Measurements from ENCODE around the gene MAST4. TPM values are rescaled to one million over a fixed set of nuclear protein-coding genes. Genes with fewer than 3 reads are reported as not detected.

The MAST4 gene
- total RNA-seq, 1 donor from 2014 or later: 10.5 TPM

DNA sequence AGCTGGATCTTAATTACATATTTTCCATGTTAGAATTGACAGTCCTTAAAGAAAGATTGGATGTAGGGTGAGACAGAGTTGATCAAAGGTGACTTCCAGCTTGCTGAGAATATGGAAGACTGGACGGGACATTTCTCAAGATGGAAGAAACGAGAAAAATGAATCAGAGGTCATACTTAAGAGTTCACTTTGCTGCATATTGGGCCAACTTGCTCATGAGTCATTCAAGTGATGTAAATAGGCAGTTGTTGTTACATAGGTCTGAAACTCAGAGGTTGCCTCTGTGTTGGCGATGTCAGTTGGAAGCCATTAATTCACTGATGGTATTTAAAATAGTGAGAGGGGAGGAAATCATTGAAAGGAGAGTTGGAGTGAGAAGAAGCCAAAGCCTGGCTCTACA, 467.6 kb downstream of the MAST4 start:
- no peaks in the 10 kb centered on the region for H3K27me3 Mint-ChIP-seq (ENCODE audit: unreplicated experiment)
- H3K36me3 Mint-ChIP-seq (ENCODE audit: unreplicated experiment): peaks cover 2% of the 10 kb centered on the region
- H3K27ac Mint-ChIP-seq (ENCODE audit: unreplicated experiment): no peak overlapping the region
- DNase-seq (ENCODE audit: extremely low spot score, unreplicated experiment): no peak
- TF ChIP-seq, protein P1, sequence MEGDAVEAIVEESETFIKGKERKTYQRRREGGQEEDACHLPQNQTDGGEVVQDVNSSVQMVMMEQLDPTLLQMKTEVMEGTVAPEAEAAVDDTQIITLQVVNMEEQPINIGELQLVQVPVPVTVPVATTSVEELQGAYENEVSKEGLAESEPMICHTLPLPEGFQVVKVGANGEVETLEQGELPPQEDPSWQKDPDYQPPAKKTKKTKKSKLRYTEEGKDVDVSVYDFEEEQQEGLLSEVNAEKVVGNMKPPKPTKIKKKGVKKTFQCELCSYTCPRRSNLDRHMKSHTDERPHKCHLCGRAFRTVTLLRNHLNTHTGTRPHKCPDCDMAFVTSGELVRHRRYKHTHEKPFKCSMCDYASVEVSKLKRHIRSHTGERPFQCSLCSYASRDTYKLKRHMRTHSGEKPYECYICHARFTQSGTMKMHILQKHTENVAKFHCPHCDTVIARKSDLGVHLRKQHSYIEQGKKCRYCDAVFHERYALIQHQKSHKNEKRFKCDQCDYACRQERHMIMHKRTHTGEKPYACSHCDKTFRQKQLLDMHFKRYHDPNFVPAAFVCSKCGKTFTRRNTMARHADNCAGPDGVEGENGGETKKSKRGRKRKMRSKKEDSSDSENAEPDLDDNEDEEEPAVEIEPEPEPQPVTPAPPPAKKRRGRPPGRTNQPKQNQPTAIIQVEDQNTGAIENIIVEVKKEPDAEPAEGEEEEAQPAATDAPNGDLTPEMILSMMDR (IDR thresholded peaks at IDR 0.05): no peak
- no peak overlapping the region for H3K4me3 Mint-ChIP-seq (ENCODE audit: unreplicated experiment)
- peaks cover 35% of the 10 kb centered on the region for H3K4me1 Mint-ChIP-seq (ENCODE audit: unreplicated experiment)
- no peaks in the 10 kb centered on the region for H3K9me3 Mint-ChIP-seq (ENCODE audit: unreplicated experiment)

DNA sequence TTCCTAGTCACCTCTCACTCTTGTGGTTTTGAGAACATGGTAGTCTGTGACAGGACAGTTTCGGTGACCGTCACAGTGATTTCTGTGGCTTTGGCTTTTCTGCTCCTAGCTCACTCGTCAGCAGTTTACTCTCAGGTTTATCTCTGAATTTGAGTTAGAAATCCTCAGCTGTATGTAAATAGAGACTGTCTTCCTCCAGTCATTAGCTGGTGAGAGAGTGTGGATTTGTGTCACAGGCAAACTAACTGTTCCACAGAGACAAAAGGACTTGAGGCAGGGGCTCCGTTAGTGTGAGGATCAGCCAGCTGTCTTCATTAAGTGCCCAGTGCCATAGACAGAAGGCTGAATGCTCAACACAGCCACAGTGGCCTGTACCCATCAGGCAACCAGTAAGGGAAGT, 469.0 kb downstream of the MAST4 start:
- Mint-ChIP-seq H3K27ac (ENCODE audit: unreplicated experiment) (no peak overlapping the region), H3K4me1 (ENCODE audit: unreplicated experiment) (peaks cover 20% of the 10 kb centered on the region), H3K27me3 (ENCODE audit: unreplicated experiment) (no peaks in the 10 kb centered on the region), H3K9me3 (ENCODE audit: unreplicated experiment) (no peaks in the 10 kb centered on the region), H3K36me3 (ENCODE audit: unreplicated experiment) (peaks cover 2% of the 10 kb centered on the region), H3K4me3 (ENCODE audit: unreplicated experiment) (no peak overlapping the region)
- TF ChIP-seq, protein P1 (IDR thresholded peaks at IDR 0.05): no peak
- DNase-seq (ENCODE audit: extremely low spot score, unreplicated experiment): no peak

DNA sequence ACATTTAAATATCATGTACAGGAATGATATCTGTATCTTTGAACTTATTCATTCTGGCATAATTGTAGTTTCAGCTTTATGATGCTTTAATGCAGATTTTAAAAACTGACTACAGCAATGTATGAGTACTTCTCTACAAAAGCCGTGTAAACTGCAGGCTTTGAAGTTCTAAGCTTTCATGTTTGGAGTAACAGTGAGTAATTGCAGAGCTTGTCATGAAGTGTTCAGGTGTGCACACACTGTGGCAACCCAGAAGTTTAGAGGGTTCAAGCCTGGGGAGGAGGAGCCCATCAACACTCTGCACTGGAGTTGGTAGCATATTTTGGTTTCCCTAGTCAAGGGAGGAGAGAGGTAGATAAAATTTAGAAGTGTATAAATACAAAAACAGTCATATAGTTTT, 469.5 kb downstream of the MAST4 start:
- no peak overlapping the region for H3K27ac Mint-ChIP-seq (ENCODE audit: unreplicated experiment)
- no peak for DNase-seq (ENCODE audit: extremely low spot score, unreplicated experiment)
- no peak overlapping the region for H3K4me3 Mint-ChIP-seq (ENCODE audit: unreplicated experiment)
- H3K4me1 Mint-ChIP-seq (ENCODE audit: unreplicated experiment): peaks cover 16% of the 10 kb centered on the region
- no peaks in the 10 kb centered on the region for H3K27me3 Mint-ChIP-seq (ENCODE audit: unreplicated experiment)
- no peaks in the 10 kb centered on the region for H3K9me3 Mint-ChIP-seq (ENCODE audit: unreplicated experiment)
- H3K36me3 Mint-ChIP-seq (ENCODE audit: unreplicated experiment): peaks cover 2% of the 10 kb centered on the region
- TF ChIP-seq, protein P1 (IDR thresholded peaks at IDR 0.05): no peak

DNA sequence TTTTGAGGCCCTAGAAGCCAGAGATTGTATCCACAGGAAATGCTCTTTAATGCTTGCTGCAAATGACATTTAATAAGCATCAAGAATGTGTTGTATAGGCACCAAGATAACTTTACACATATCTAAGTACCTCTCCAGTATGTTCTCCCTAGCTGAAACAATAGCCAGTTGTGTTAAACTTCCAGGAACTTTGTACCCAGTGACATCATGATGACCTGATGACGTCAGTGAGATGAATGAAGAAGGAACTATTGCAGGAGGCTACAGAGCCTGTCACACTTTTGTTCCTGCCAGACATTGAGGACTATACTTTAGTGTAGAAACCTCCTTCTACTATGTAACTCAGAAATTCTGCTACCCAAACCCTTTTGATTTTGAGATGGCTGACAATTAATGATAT, 470.6 kb downstream of the MAST4 start:
- DNase-seq (ENCODE audit: extremely low spot score, unreplicated experiment): no peak
- peaks cover 7% of the 10 kb centered on the region for H3K4me1 Mint-ChIP-seq (ENCODE audit: unreplicated experiment)
- no peaks in the 10 kb centered on the region for H3K9me3 Mint-ChIP-seq (ENCODE audit: unreplicated experiment)
- H3K27me3 Mint-ChIP-seq (ENCODE audit: unreplicated experiment): no peaks in the 10 kb centered on the region
- no peak overlapping the region for H3K27ac Mint-ChIP-seq (ENCODE audit: unreplicated experiment)
- H3K4me3 Mint-ChIP-seq (ENCODE audit: unreplicated experiment): no peak overlapping the region
- TF ChIP-seq, protein P1 (IDR thresholded peaks at IDR 0.05): no peak
- H3K36me3 Mint-ChIP-seq (ENCODE audit: unreplicated experiment): peaks cover 2% of the 10 kb centered on the region

DNA sequence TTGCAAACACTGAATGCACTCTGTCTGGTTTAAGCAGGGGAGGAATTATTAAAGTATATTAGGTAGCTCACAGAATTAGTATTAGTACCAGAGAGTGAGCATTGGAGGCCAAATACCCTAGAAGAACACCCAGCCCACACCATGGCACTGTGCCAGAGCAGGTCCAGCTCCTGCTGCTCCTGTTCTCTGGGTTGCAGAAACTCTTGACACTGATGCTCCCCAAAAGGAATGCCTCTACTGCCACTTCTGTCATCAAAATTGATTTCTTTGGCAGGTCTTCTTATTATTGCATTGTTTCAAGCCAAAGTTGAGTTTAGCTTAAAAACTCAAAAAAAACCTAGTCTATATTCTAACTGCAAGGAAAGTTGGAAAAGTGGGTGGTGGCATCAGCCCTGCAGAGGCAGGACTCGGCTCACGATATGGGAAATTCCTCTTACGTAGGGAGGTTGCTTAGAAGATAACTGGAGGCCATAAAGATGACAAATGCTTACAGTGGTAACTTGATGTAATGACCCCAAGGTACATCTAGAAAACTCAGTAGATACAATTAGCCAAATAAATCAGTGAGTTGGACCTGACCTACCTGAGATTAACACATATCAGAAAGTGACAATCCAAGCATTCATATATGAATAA, 477.0 kb downstream of the MAST4 start:
- peaks cover 3% of the 10 kb centered on the region for H3K4me1 Mint-ChIP-seq (ENCODE audit: unreplicated experiment)
- H3K36me3 Mint-ChIP-seq (ENCODE audit: unreplicated experiment): peaks cover 2% of the 10 kb centered on the region
- H3K9me3 Mint-ChIP-seq (ENCODE audit: unreplicated experiment): no peaks in the 10 kb centered on the region
- no peaks in the 10 kb centered on the region for H3K27me3 Mint-ChIP-seq (ENCODE audit: unreplicated experiment)
- TF ChIP-seq, protein P1 (IDR thresholded peaks at IDR 0.05): no peak
- H3K27ac Mint-ChIP-seq (ENCODE audit: unreplicated experiment): no peak overlapping the region
- no peak for DNase-seq (ENCODE audit: extremely low spot score, unreplicated experiment)
- H3K4me3 Mint-ChIP-seq (ENCODE audit: unreplicated experiment): no peak overlapping the region

Measured in osteocyte (in vitro differentiated cells).